Lung microvascular endothelial cell (primary cell): Measurements from ENCODE around the gene TGFB1I1. TPM values are rescaled to one million over a fixed set of nuclear protein-coding genes. Genes with fewer than 3 reads are reported as not detected.

Source experiments
- DNase-seq, 2 donors: peaks; one replicate each; pipeline versions ENCODE4 v3.0.0 to v3.0.0-alpha.2; 2010; ENCODE audit warnings: low read depth in 2 of 2
- total RNA-seq: library from RNA; depleted of rRNA; stranded (reverse); fragments of >200 nt; gene quantifications from 2 replicates; pipeline ENCODE4 v1.2.1, GENCODE V29; 2014

The TGFB1I1 gene
- total RNA-seq, 1 donor from 2014 or later: 29.4 TPM

- DNase-seq: peak; percentile 59 to 65
Observed at GRCh38 chr16:31451681-31452351, 20.1 kb upstream of the TGFB1I1 start.

- peak in 1 of 2 donors; percentile 81 for DNase-seq
Observed at GRCh38 chr16:31452631-31453106, 19.3 kb upstream of the TGFB1I1 start.

GRCh38 chr16:31453255-31454204, 18.4 kb upstream of the TGFB1I1 start:
- no peak for DNase-seq

GRCh38 chr16:31455601-31456314, 16.2 kb upstream of the TGFB1I1 start:
- peak in 1 of 2 donors; percentile 65 for DNase-seq

GRCh38 chr16:31456988-31457360, 15.0 kb upstream of the TGFB1I1 start:
- DNase-seq: no peak

GRCh38 chr16:31458073-31458843, 13.7 kb upstream of the TGFB1I1 start:
- peak; percentile 60 to 62 for DNase-seq

GRCh38 chr16:31458844-31459686, 12.9 kb upstream of the TGFB1I1 start, which contains the start of gene ARMC5:
ARMC5 (plus strand) TSS chr16:31459501; CDS start chr16:31459525, 24 bp downstream.
- peak; percentile 99 for DNase-seq

GRCh38 chr16:31459687-31460581, 12.0 kb upstream of the TGFB1I1 start:
- DNase-seq: peak; percentile 99

GRCh38 chr16:31460582-31461002, 11.4 kb upstream of the TGFB1I1 start:
- peak; percentile 75 to 78 for DNase-seq

- no peak for DNase-seq
Observed at GRCh38 chr16:31461201-31461920, 10.6 kb upstream of the TGFB1I1 start.

- no peak for DNase-seq
Observed at GRCh38 chr16:31461921-31462804, 9.8 kb upstream of the TGFB1I1 start.

- DNase-seq: no peak
Observed at GRCh38 chr16:31464348-31464769, 7.6 kb upstream of the TGFB1I1 start.

GRCh38 chr16:31464781-31465260, 7.1 kb upstream of the TGFB1I1 start:
- DNase-seq: no peak

- DNase-seq: no peak
Observed at GRCh38 chr16:31465788-31466370, 6.1 kb upstream of the TGFB1I1 start.

- no peak for DNase-seq
Observed at GRCh38 chr16:31466381-31466841, 5.5 kb upstream of the TGFB1I1 start.

- DNase-seq: peak in 1 of 2 donors; percentile 59
Observed at GRCh38 chr16:31467151-31467773, 4.7 kb upstream of the TGFB1I1 start.
